Gastroesophageal sphincter (tissue), 4 donors: ENCODE data around the gene OR13J1. TPM values are rescaled to one million over a fixed set of nuclear protein-coding genes. Genes with fewer than 3 reads are reported as not detected.
A peak's percentile ranks its signal among the peaks of the same experiment; 100 is the strongest.

Experiments
- ATAC-seq: fragments of 150-250 bp; one replicate; pipeline ENCODE4 v1.9.1; 2016; ENCODE audit warnings: mild to moderate bottlenecking, moderate library complexity
- H3K27ac ChIP-seq, 4 donors: fragments of 200-600 bp; sonication (generic) in 3 of 4; 1 replicate in 3 of 4; 2 replicates in 1 of 4; pipeline ENCODE4 v1.5.1; 2016 to 2019
- H3K27me3 ChIP-seq: fragments of 200-600 bp; sonication (generic); one replicate; pipeline ENCODE4 v1.5.1; 2019
- H3K36me3 ChIP-seq, 2 donors: fragments of 200-600 bp; sonication (generic); one replicate each; pipeline ENCODE4 v1.5.1; 2019; ENCODE audit warnings: control low read depth in 1 of 2
- H3K4me1 ChIP-seq, 3 donors: fragments of 200-600 bp; sonication (generic); 1 replicate in 2 of 3; 2 replicates in 1 of 3; pipeline ENCODE4 v1.5.1; 2016 to 2019; ENCODE audit warnings: control low read depth in 2 of 3
- H3K4me3 ChIP-seq, 2 donors: fragments of 200-600 bp; sonication (generic); one replicate each; pipeline ENCODE4 v1.5.1; 2019; ENCODE audit warnings: mild to moderate bottlenecking in 1 of 2, moderate library complexity in 1 of 2
- H3K9me3 ChIP-seq, 3 donors: fragments of 200-600 bp; sonication (generic); one replicate each; pipeline ENCODE4 v1.5.1; 2017 to 2019; ENCODE audit warnings: control low read depth in 2 of 3
- CTCF ChIP-seq, 4 experiments: fragments of 200-600 bp in 2 of 4; fragments of 450-650 bp in 2 of 4; sonication (generic) in 1 of 4; IDR thresholded peaks; one replicate each; pipeline ENCODE4 v1.5.1; 2017 to 2019; ENCODE audit warnings: antibody characterized with exemption in 4 of 4, mild to moderate bottlenecking in 2 of 4, moderate library complexity in 2 of 4
- EP300 ChIP-seq: sonication (generic); formaldehyde crosslinking; IDR thresholded peaks from one replicate; pipeline ENCODE4 v1.6.1; 2017; ENCODE audit warnings: antibody characterized with exemption, mild to moderate bottlenecking
- POLR2A ChIP-seq, 2 donors: fragments of 450-650 bp; IDR thresholded peaks; one replicate each; pipeline ENCODE4 v1.6.1; 2017; ENCODE audit warnings: antibody characterized with exemption in 2 of 2, mild to moderate bottlenecking in 2 of 2, moderate library complexity in 1 of 2
- POLR2AphosphoS5 ChIP-seq: sonication (generic); formaldehyde crosslinking; IDR thresholded peaks from one replicate; pipeline ENCODE4 v1.6.1; 2017; ENCODE audit warnings: antibody characterized with exemption
- WGBS, 2 donors: methylation state at CpG; one replicate each; pipeline ENCODE4 v1.1.5; 2018; ENCODE audit warnings: low coverage in 1 of 2; 5-methylcytosine and 5-hydroxymethylcytosine counted together
- total RNA-seq, 4 donors: library from RNA; depleted of rRNA; stranded (reverse); fragments of >200 nt; gene quantifications; one replicate each; pipeline ENCODE4 v1.1.0, GENCODE V29; 2016

OR13J1 gene
- total RNA-seq, 4 donors from 2014 or later = not detected

- TF ChIP-seq CTCF (IDR thresholded peaks at IDR 0.05) (peak in 3 of 4 experiments; percentile 46 to 71 (median 51)), POLR2AphosphoS5 (no peak)
- Histone ChIP-seq H3K4me3 (peak overlapping the region in 1 of 2 donors; percentile 23), H3K36me3 (no peaks in the 10 kb centered on the region), H3K27me3 (no peaks in the 10 kb centered on the region), H3K27ac (peak overlapping the region; percentile 82 to 96 (median 90)), H3K4me1 (peaks cover 18 to 77% (median 53%) of the 10 kb centered on the region in 3 donors), H3K9me3 (no peaks in the 10 kb centered on the region)
- ATAC-seq = no peak
- WGBS, 2 donors = 46 to 70% methylated on average over 3 to 9 of the region's 14 CpGs
Measured at GRCh38 chr9:35910613-35911359, 40.6 kb upstream of the OR13J1 start.

GRCh38 chr9:35909687-35910612, 39.7 kb upstream of the OR13J1 start:
- Histone ChIP-seq H3K27me3 (no peaks in the 10 kb centered on the region), H3K9me3 (no peaks in the 10 kb centered on the region), H3K4me1 (peaks cover 24 to 86% (median 61%) of the 10 kb centered on the region in 3 donors), H3K4me3 (peak overlapping the region in 1 of 2 donors; percentile 23), H3K27ac (peak overlapping the region; percentile 82 to 96 (median 90)), H3K36me3 (no peaks in the 10 kb centered on the region)
- no peak for ATAC-seq
- 96 to 98% methylated on average over 7 to 9 of the region's 34 CpGs for WGBS, 2 donors
- no peak for TF ChIP-seq EP300
- TF ChIP-seq CTCF (IDR thresholded peaks at IDR 0.05) = no peak
- TF ChIP-seq POLR2AphosphoS5 = no peak
- no peak for TF ChIP-seq POLR2A (IDR thresholded peaks at IDR 0.05)

- ATAC-seq = no peak
- Histone ChIP-seq H3K27ac (peak within 1 kb of the TSS; percentile 82 to 96 (median 90)), H3K27me3 (no peaks in the 10 kb centered on the region), H3K4me1 (peaks cover 25 to 86% (median 68%) of the 10 kb centered on the region in 3 donors), H3K36me3 (no peaks in the 10 kb centered on the region), H3K4me3 (peak within 1 kb of the TSS in 1 of 2 donors; percentile 45), H3K9me3 (no peaks in the 10 kb centered on the region)
- WGBS, 2 donors = 80% methylated on average over 2 of the region's 11 CpGs; no CpG with 5 or more reads in 1 of the 2 donors
- TF ChIP-seq EP300 (no peak), CTCF (IDR thresholded peaks at IDR 0.05) (no peak), POLR2AphosphoS5 (no peak), POLR2A (IDR thresholded peaks at IDR 0.05) (no peak)
Measured at GRCh38 chr9:35909274-35909673, 39.1 kb upstream of the OR13J1 start, which contains the start of gene SPAAR. Gene SPAAR (plus strand): TSS chr9:35909490. CDS start chr9:35910464, 974 bp downstream.

- H3K9me3 ChIP-seq = no peaks in the 10 kb centered on the region
- no peak for ATAC-seq
- H3K27me3 ChIP-seq = no peaks in the 10 kb centered on the region
- peak overlapping the region; percentile 82 to 96 (median 90) for H3K27ac ChIP-seq
- no peaks in the 10 kb centered on the region for H3K36me3 ChIP-seq
- 29 to 38% methylated on average over 7 to 9 of the region's 9 CpGs for WGBS, 2 donors
- peaks cover 25 to 92% (median 69%) of the 10 kb centered on the region in 3 donors for H3K4me1 ChIP-seq
- H3K4me3 ChIP-seq = peak overlapping the region in 1 of 2 donors; percentile 45
- TF ChIP-seq CTCF (IDR thresholded peaks at IDR 0.05) (no peak), EP300 (no peak), POLR2A (IDR thresholded peaks at IDR 0.05) (no peak), POLR2AphosphoS5 (no peak)
Measured at GRCh38 chr9:35908504-35909125, 38.4 kb upstream of the OR13J1 start.
